Right forelimb (tissue), 1 donor: ENCODE data around the gene CHRNB1.

ENCODE experiments used
- DNase-seq: peaks from one replicate; pipeline ENCODE4 v3.0.0-alpha.2; 2018

The CHRNB1 gene

GRCh38 chr17:7486181-7486580 is 41.3 kb downstream of the CHRNB1 start:
- no peak for DNase-seq

DNA sequence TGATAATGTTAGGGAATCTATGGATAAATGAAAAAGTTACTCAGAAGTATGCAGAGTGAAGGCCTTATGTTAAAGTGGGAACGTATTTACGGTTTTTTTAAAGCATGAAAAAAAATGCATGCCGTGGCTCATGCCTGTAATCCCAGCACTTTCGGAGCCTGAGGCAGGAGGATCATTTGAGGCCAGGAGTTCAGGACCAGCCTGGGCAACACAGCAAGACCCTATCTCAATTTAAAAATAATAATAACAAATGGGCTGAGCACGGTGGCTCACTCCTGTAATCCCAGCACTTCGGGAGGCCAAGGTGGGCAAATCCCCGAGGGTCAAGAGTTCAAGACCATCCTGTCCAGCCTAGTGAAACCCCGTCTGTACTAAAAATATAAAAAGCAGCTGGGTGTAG is 45.3 kb downstream of the CHRNB1 start:
- DNase-seq = no peak

DNA sequence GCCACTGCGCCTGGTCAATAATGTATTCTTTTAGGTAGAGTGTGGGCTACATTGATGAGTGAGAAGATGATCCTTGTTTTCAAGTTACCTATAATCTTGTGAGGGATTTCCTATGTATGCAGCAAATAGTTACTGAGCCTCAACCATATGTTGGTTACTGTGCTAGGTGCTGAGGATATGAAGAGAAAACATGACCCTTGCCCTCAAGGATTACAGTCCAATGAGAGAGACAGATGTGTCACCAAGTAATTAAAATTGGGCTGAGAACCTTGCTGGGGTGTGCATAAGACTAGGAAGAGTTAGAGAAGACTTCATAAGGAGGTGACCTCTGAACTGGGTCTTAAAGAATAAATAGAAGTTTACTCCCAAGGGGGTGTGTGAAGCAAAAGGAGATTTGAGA is 46.7 kb downstream of the CHRNB1 start:
- DNase-seq = no peak

GRCh38 chr17:7493941-7494340 is 49.1 kb downstream of the CHRNB1 start:
- DNase-seq = no peak

- DNase-seq = no peak
Measured at GRCh38 chr17:7495906-7496434, 51.1 kb downstream of the CHRNB1 start.

DNA sequence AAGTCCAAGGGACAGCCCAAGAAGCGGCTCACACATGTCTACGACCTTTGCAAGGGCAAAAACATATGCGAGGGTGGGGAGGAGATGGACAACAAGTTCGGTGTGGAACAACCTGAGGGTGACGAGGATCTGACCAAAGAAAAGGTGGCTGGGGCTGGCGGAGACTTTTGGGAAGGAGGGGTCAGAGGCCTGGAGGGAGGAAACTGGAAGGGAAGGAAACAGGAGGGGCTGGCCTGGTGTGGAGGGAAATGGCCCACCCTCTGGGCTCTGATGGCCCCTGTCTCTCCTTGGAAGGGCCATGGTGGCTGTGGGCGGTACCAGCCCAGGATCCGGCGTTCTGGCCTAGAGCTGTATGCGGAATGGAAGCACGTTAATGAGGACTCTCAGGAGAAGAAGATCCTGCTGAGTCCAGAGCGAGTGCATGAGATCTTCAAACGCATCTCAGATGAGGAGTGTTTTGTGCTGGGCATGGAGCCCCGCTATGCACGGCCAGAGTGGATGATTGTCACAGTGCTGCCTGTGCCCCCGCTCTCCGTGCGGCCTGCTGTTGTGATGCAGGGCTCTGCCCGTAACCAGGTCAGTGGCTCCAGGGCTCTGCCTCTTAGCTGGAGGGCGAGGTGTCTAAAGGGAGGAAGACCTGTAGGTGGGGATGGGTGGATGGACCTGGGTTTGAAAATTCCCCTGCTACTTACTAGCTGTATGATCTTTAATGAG is 51.8 kb downstream of the CHRNB1 start:
- DNase-seq = no peak

DNA sequence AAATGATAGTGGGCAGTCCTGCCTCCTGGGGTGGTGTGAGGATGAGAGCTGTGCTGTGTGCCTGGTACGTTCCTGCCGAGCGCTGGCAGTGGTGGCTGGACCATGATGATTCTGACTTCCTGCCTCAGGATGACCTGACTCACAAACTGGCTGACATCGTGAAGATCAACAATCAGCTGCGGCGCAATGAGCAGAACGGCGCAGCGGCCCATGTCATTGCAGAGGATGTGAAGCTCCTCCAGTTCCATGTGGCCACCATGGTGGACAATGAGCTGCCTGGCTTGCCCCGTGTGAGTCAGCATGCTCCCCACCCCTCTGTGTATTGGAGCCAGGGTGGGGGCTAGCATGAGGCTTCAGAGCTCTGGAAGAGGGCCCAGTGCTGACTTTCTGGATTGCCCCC is 52.4 kb downstream of the CHRNB1 start:
- DNase-seq = no peak

- no peak for DNase-seq
Measured at GRCh38 chr17:7497636-7498035, 52.8 kb downstream of the CHRNB1 start.

GRCh38 chr17:7499161-7499560 is 54.3 kb downstream of the CHRNB1 start:
- DNase-seq = no peak

DNA sequence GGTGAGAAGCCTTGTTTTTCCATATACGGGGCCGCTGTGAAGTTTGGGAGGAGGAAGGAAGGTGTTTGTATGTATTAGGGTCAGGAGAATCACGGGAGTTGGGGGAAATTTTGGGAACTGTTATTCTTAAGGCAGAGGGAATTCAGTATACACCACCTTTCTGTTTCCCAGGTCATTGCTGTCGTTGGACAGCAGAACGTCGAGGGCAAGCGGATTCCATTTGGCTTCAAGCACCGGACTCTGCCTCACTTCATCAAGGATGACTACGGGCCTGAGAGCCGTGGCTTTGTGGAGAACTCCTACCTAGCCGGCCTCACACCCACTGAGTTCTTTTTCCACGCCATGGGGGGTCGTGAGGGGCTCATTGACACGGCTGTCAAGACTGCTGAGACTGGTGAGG is 56.9 kb downstream of the CHRNB1 start:
- DNase-seq = no peak

DNA sequence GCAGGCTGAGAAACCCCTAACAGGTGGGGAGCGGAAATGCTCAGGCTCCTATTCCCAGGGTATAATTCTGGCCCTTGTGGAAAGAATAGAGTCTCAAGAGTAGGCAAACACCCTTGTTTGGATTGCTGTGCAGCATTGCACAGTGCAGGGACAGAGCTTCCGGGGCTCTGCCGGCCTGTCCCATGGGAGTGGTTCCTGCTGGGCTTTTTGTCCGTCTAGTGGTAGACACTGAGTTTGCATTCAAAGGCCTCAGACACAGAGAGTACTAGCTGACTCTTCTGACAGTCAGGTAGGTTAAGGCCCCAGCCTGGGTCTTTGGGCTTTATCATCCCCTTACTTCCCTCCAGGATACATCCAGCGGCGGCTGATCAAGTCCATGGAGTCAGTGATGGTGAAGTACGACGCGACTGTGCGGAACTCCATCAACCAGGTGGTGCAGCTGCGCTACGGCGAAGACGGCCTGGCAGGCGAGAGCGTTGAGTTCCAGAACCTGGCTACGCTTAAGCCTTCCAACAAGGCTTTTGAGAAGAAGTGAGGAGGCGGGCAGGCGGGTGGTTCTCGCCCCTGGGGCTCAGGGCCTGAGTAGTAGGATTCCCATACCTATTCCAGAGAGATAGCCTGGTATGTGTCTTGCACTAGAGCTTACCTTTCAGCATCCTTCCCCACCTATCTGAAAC is 57.4 kb downstream of the CHRNB1 start:
- no peak for DNase-seq

DNA sequence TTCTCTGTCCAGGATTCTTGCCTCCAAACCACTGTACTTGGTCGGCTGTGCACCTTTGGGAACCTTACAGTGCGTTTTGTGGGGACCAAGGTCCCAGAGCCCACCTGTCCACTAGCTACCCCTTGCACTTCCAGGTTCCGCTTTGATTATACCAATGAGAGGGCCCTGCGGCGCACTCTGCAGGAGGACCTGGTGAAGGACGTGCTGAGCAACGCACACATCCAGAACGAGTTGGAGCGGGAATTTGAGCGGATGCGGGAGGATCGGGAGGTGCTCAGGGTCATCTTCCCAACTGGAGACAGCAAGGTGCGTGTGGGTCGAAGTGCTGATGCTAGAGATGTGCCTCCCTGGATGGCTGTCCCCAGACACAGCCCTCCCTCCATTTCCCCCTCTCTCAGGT is 58.1 kb downstream of the CHRNB1 start:
- no peak for DNase-seq

GRCh38 chr17:7503521-7503920 is 58.7 kb downstream of the CHRNB1 start:
- DNase-seq = no peak
